C4-2B (cell line): Measurements from ENCODE around the gene RNF8.

Source experiments
- H3K27ac ChIP-seq: fragments of 450-650 bp; 2 replicates; pipeline ENCODE4 v1.5.1; 2017
- ZFX ChIP-seq: fragments of 450-650 bp; IDR thresholded peaks from 2 replicates; pipeline ENCODE4 v1.6.1; 2017
- TF ChIP-seq, protein P1 (sequence below): fragments of 450-650 bp; conservative IDR thresholded peaks from 2 replicates; pipeline ENCODE4 v1.5.1; 2017; ENCODE audit warnings: mild to moderate bottlenecking

RNF8 gene

GRCh38 chr6:37368961-37369320, 15.2 kb downstream of the RNF8 start:
- TF ChIP-seq ZFX, result no peak
- TF ChIP-seq, protein P1, sequence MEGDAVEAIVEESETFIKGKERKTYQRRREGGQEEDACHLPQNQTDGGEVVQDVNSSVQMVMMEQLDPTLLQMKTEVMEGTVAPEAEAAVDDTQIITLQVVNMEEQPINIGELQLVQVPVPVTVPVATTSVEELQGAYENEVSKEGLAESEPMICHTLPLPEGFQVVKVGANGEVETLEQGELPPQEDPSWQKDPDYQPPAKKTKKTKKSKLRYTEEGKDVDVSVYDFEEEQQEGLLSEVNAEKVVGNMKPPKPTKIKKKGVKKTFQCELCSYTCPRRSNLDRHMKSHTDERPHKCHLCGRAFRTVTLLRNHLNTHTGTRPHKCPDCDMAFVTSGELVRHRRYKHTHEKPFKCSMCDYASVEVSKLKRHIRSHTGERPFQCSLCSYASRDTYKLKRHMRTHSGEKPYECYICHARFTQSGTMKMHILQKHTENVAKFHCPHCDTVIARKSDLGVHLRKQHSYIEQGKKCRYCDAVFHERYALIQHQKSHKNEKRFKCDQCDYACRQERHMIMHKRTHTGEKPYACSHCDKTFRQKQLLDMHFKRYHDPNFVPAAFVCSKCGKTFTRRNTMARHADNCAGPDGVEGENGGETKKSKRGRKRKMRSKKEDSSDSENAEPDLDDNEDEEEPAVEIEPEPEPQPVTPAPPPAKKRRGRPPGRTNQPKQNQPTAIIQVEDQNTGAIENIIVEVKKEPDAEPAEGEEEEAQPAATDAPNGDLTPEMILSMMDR, result no peak
- H3K27ac ChIP-seq, result no peak overlapping the region

- no peak overlapping the region for H3K27ac ChIP-seq
- TF ChIP-seq, protein P1, result no peak
- TF ChIP-seq ZFX, result no peak
Observed at GRCh38 chr6:37369321-37370201, 15.8 kb downstream of the RNF8 start.

GRCh38 chr6:37371154-37372083, 17.6 kb downstream of the RNF8 start:
- no peak overlapping the region for H3K27ac ChIP-seq
- TF ChIP-seq, protein P1, result no peak
- no peak for TF ChIP-seq ZFX

- TF ChIP-seq, protein P1, result no peak
- TF ChIP-seq ZFX, result no peak
- H3K27ac ChIP-seq, result no peak overlapping the region
Observed at GRCh38 chr6:37372116-37372515, 18.3 kb downstream of the RNF8 start.

GRCh38 chr6:37373822-37374471, 20.2 kb downstream of the RNF8 start:
- TF ChIP-seq, protein P1, result no peak
- no peak for TF ChIP-seq ZFX
- no peak overlapping the region for H3K27ac ChIP-seq

DNA sequence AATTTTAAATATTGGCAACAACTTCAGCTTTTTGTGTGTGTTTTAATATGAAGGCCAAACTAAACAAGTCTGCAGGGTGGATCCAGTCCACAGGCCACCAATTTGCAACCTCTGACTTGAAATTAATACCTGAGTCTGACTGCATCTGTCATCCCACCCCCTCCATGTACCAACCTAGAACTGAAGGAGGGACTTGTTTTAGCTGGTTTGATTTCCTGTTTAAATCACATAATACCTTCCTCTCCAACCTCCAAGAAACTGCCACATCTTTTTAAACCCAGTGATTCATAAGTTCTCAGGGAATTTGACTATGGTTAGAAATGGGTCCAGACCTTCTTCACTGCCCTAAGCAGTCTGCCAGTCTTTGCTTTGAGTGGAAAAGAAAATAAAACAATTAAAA, 21.6 kb downstream of the RNF8 start:
- no peak overlapping the region for H3K27ac ChIP-seq
- TF ChIP-seq, protein P1, result no peak
- TF ChIP-seq ZFX, result no peak
